Peyer's patch (tissue), 4 donors: ENCODE data around the gene CASKIN1. TPM values are rescaled to one million over a fixed set of nuclear protein-coding genes. Genes with fewer than 3 reads are reported as not detected.
"Not testable (repeated sequence)": the region's sequence is repeated elsewhere in the genome, so short reads cannot be mapped to it uniquely, and the experiment has no call there.

ENCODE experiments used
- DNase-seq, 3 donors: peaks; one replicate each; pipeline ENCODE4 v3.0.0-alpha.2; 2017 to 2019
- H3K27ac ChIP-seq, 4 donors: fragments of 200-600 bp; sonication (generic); one replicate each; pipeline ENCODE4 v1.5.1; 2016 to 2019
- H3K27me3 ChIP-seq, 2 donors: fragments of 200-600 bp; sonication (generic); one replicate each; pipeline ENCODE4 v1.5.1; 2019
- H3K36me3 ChIP-seq, 3 donors: fragments of 200-600 bp; sonication (generic); one replicate each; pipeline ENCODE4 v1.5.1; 2016 to 2019
- H3K4me1 ChIP-seq, 4 donors: fragments of 200-600 bp; sonication (generic); one replicate each; pipeline ENCODE4 v1.5.1; 2016 to 2019
- H3K4me3 ChIP-seq, 4 donors: fragments of 200-600 bp; sonication (generic); 1 replicate in 3 of 4; 2 replicates in 1 of 4; pipeline ENCODE4 v1.5.1; 2016 to 2019; ENCODE audit warnings: mild to moderate bottlenecking in 1 of 4
- H3K9me3 ChIP-seq, 4 donors: fragments of 200-600 bp; sonication (generic); one replicate each; pipeline ENCODE4 v1.5.1; 2016 to 2019; ENCODE audit warnings: mild to moderate bottlenecking in 1 of 4
- CTCF ChIP-seq, 6 experiments: fragments of 450-650 bp in 4 of 6; fragments of 200-600 bp in 2 of 6; sonication (generic) in 1 of 6; IDR thresholded peaks; one replicate each; pipeline ENCODE4 v1.5.1; 2017 to 2019; ENCODE audit warnings: antibody characterized with exemption in 6 of 6, mild to moderate bottlenecking in 3 of 6, moderate library complexity in 1 of 6
- POLR2A ChIP-seq, 2 donors: fragments of 450-650 bp; IDR thresholded peaks; one replicate each; pipeline ENCODE4 v1.5.1; 2017; ENCODE audit warnings: antibody characterized with exemption in 2 of 2, mild to moderate bottlenecking in 2 of 2, moderate library complexity in 2 of 2
- total RNA-seq, 4 donors: library from RNA; depleted of rRNA; stranded (reverse); fragments of >200 nt; gene quantifications; one replicate each; pipeline ENCODE4 v1.1.0, GENCODE V29; 2016

The CASKIN1 gene
- total RNA-seq, 4 donors from 2014 or later: not detected

GRCh38 chr16:2242598-2242997 lies 46.2 kb upstream of the CASKIN1 start:
- Histone ChIP-seq H3K4me3 (no peak overlapping the region), H3K27me3 (peaks cover 0 to under 1% of the 10 kb centered on the region in 2 donors), H3K4me1 (peaks cover 0 to 3% (median 0%) of the 10 kb centered on the region in 4 donors), H3K9me3 (no peaks in the 10 kb centered on the region), H3K27ac (no peak overlapping the region), H3K36me3 (peaks cover 0 to 65% (median 0%) of the 10 kb centered on the region in 3 donors)
- TF ChIP-seq POLR2A (IDR thresholded peaks at IDR 0.05) (no peak), CTCF (IDR thresholded peaks at IDR 0.05) (no peak)
- DNase-seq: no peak

GRCh38 chr16:2240331-2240730 lies 43.9 kb upstream of the CASKIN1 start:
- peaks cover 0 to 50% (median 0%) of the 10 kb centered on the region in 3 donors for H3K36me3 ChIP-seq

GRCh38 chr16:2238838-2239675 lies 42.7 kb upstream of the CASKIN1 start:
- Histone ChIP-seq H3K36me3 (peaks cover 0 to 50% (median 0%) of the 10 kb centered on the region in 3 donors), H3K9me3 (no peaks in the 10 kb centered on the region), H3K4me3 (no peak overlapping the region), H3K27me3 (peaks cover 0 to 19% of the 10 kb centered on the region in 2 donors), H3K4me1 (peaks cover 5 to 28% (median 14%) of the 10 kb centered on the region in 4 donors), H3K27ac (no peak overlapping the region)
- TF ChIP-seq POLR2A (IDR thresholded peaks at IDR 0.05) (no peak), CTCF (IDR thresholded peaks at IDR 0.05) (no peak)
- no peak for DNase-seq

More at GRCh38 chr16:2240331-2240730, 43.9 kb upstream of the CASKIN1 start:
- H3K4me3 ChIP-seq, H3K27ac ChIP-seq, DNase-seq, H3K9me3 ChIP-seq: not testable (repeated sequence)
- H3K27me3 ChIP-seq: peaks cover 0 to 19% of the 10 kb centered on the region in 2 donors
- peaks cover 5 to 26% (median 14%) of the 10 kb centered on the region in 4 donors for H3K4me1 ChIP-seq

DNA sequence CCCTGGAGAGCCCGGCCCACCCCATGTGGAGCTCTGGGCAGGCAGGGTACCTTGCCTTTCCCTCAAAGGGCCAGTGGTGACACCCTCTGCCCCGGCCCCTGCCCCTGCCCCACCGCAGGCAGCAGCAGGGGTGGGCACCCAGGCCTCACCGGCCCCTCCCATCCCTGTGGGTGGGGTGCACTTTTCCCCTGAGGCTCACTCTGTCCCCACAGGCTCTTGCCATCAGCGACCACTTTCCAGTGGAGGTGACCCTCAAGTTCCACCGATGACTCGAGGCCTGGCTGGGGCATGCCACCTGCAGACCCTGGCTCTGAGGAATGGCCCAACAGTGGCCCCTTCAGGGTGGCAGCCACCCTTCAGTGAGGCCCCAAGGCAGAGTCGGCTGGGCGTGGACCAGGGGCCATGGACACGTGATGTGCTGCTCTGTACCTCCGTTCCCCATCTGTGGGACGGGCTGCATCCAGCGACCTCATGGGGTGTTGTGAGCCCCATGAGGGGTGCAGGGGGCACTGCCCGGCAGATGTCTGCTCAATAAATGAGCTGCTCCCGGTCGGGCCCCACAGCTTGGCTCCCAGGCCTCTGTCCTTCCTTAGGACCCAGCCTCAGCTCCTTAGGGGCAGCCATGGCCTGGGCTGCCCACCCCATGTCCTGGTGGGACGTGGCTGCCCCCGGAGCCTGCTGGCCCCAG lies 41.9 kb upstream of the CASKIN1 start:
- TF ChIP-seq POLR2A (IDR thresholded peaks at IDR 0.05): no peak
- no peak for TF ChIP-seq CTCF (IDR thresholded peaks at IDR 0.05)
- no peak overlapping the region for H3K27ac ChIP-seq
- H3K36me3 ChIP-seq: peaks cover 0 to 50% (median 0%) of the 10 kb centered on the region in 3 donors
- H3K27me3 ChIP-seq: peaks cover 0 to 19% of the 10 kb centered on the region in 2 donors
- H3K9me3 ChIP-seq: no peaks in the 10 kb centered on the region
- H3K4me1 ChIP-seq: peaks cover 5 to 28% (median 14%) of the 10 kb centered on the region in 4 donors
- no peak overlapping the region for H3K4me3 ChIP-seq
- DNase-seq: no peak

GRCh38 chr16:2237493-2238149 lies 41.2 kb upstream of the CASKIN1 start:
- Histone ChIP-seq H3K4me1 (peaks cover 5 to 28% (median 14%) of the 10 kb centered on the region in 4 donors), H3K36me3 (peaks cover 0 to 50% (median 0%) of the 10 kb centered on the region in 3 donors), H3K27me3 (peaks cover 0 to 19% of the 10 kb centered on the region in 2 donors), H3K27ac (no peak overlapping the region), H3K4me3 (no peak overlapping the region), H3K9me3 (no peaks in the 10 kb centered on the region)
- DNase-seq: no peak
- TF ChIP-seq POLR2A (IDR thresholded peaks at IDR 0.05) (no peak), CTCF (IDR thresholded peaks at IDR 0.05) (no peak)
